ENCODE data around the gene CIC. TPM values are rescaled to one million over a fixed set of nuclear protein-coding genes. Genes with fewer than 3 reads are reported as not detected.
A peak's percentile ranks its signal among the peaks of the same experiment; 100 is the strongest.

The CIC gene
- total and polyA plus RNA-seq, 2 of the 13 experiments (the other 11 are each of a cell fraction or from before 2014, with no cell fraction given), result 5.9 to 8.0 TPM

DNA sequence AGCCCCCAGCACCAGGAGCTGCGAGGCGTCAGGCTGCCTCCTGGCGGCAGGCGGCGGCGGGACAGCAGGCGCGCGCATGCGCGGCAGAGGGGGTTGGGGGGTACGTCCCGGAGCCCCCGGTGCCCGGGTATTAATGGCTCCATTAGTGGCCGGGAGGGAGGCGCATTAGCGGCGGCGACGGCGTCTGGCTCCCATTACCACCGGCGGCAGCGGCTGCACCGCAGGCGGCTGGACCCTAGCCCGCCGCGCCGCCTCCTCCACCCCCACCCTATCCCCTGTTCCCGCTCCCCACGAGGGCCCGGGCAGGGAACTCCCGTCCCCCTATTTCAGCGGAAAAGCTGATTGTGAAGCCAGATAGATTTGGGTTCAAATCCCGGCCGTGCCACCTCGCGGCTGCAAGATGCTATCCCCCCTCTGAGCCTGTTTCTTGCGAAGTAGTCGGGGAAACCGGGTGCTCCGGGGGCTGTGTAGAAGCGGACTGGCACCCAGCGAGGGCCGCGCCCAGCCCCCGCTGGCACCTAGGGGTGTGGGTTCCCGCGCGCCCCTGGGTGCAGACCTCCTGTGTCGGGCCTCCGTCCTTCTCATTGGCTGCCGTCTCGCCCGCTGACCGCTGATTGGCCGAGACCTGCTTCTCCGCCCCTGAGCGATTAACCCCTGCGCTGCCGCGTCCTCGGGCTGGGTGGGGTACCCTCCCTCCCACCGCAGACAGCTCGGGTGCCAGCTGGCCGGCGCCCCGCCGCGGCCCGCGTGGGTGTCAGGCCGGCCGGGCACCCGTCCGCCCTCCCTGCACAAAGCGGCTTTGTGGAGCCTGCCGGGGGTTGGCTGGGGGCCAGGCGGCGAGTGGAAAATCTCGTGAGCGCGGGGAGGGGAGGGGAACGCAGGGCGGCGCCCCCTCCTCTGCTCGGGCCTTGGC lies 11.1 kb downstream of the CIC start (continued):
- TF ChIP-seq SMYD3 (CRISPR knock-in tag; IDR thresholded peaks at IDR 0.05), result no peak
- TF ChIP-seq ZNF207 (IDR thresholded peaks at IDR 0.05; ENCODE audit: borderline replicate concordance), result no peak
- TF ChIP-seq ZFYVE20 (CRISPR knock-in tag; IDR thresholded peaks at IDR 0.05; ENCODE audit: borderline replicate concordance, low read depth), result no peak
- TF ChIP-seq ZBTB43 (CRISPR knock-in tag; conservative IDR thresholded peaks at IDR 0.05), result no peak; the same call in 1 of the 2 replicates
- TF ChIP-seq ZNF296 (CRISPR knock-in tag; conservative IDR thresholded peaks at IDR 0.05), result no peak
- no peak for TF ChIP-seq KDM3A (CRISPR knock-in tag; IDR thresholded peaks at IDR 0.05; ENCODE audit: low read depth)
- TF ChIP-seq ZNF543 (CRISPR knock-in tag; IDR thresholded peaks at IDR 0.05), result peak; percentile 59; the same call in 1 of the 2 replicates
- no peak for TF ChIP-seq CCDC6 (CRISPR knock-in tag; IDR thresholded peaks at IDR 0.05)
- TF ChIP-seq MAFK (conservative IDR thresholded peaks at IDR 0.05 in 1 of 2, IDR thresholded peaks at IDR 0.05 in 1 of 2; ENCODE audit: low read length in 2 of 2), result no peak
- no peak for TF ChIP-seq KAT2B (IDR thresholded peaks at IDR 0.05; ENCODE audit: borderline replicate concordance, low read depth, low read length)
- TF ChIP-seq AHDC1 (CRISPR knock-in tag; IDR thresholded peaks at IDR 0.05; ENCODE audit: borderline replicate concordance), result 0 out of 2 replicates have a peak, but pooled peaks have one; percentile 18
- no peak for TF ChIP-seq LRRFIP1 (CRISPR knock-in tag; conservative IDR thresholded peaks at IDR 0.05)
- TF ChIP-seq THYN1 (CRISPR knock-in tag; IDR thresholded peaks at IDR 0.05; ENCODE audit: borderline replicate concordance, low read depth), result 0 out of 2 replicates have a peak, but pooled peaks have one; percentile 23
- TF ChIP-seq SNAPC2 (CRISPR knock-in tag; IDR thresholded peaks at IDR 0.05), result no peak
- no peak for TF ChIP-seq CEBPG (CRISPR knock-in tag; IDR thresholded peaks at IDR 0.05)
- no peak for TF ChIP-seq CHD2 (IDR thresholded peaks at IDR 0.05; ENCODE audit: low read depth, low read length)
